Glutamatergic neuron (in vitro differentiated cells): ENCODE data around the gene APBB3. TPM values are rescaled to one million over a fixed set of nuclear protein-coding genes. Genes with fewer than 3 reads are reported as not detected.

ENCODE experiments used
- DNase-seq: peaks from one replicate; pipeline ENCODE4 v3.0.0; 2022
- H3K27ac Mint-ChIP-seq: one replicate; pipeline ENCODE4 v1.8.0; 2020; ENCODE audit warnings: mild to moderate bottlenecking, mixed read lengths, inconsistent platforms; ENCODE audit not compliant: unreplicated experiment
- H3K27me3 Mint-ChIP-seq: one replicate; pipeline ENCODE4 v1.8.0; 2020; ENCODE audit warnings: mild to moderate bottlenecking, moderate library complexity, mixed read lengths, inconsistent platforms; ENCODE audit not compliant: unreplicated experiment
- H3K36me3 Mint-ChIP-seq: one replicate; pipeline ENCODE4 v1.8.0; 2020; ENCODE audit warnings: mild to moderate bottlenecking, mixed read lengths, inconsistent platforms; ENCODE audit not compliant: unreplicated experiment
- H3K4me1 Mint-ChIP-seq: one replicate; pipeline ENCODE4 v1.8.0; 2020; ENCODE audit warnings: mild to moderate bottlenecking, low read depth, mixed read lengths, inconsistent platforms; ENCODE audit not compliant: unreplicated experiment
- H3K4me3 Mint-ChIP-seq: one replicate; pipeline ENCODE4 v1.8.0; 2020; ENCODE audit warnings: mild to moderate bottlenecking, mixed read lengths, inconsistent platforms; ENCODE audit not compliant: unreplicated experiment
- H3K9me3 Mint-ChIP-seq: one replicate; pipeline ENCODE4 v1.8.0; 2020; ENCODE audit warnings: mild to moderate bottlenecking, moderate library complexity, mixed read lengths, inconsistent platforms; ENCODE audit not compliant: unreplicated experiment
- total RNA-seq: library from RNA; stranded (reverse); fragmentation: NEBNext Ultra II Directional; extraction: Animal tissue kit (Norgen Biotek cat#: 25700); gene quantifications from one replicate; pipeline ENCODE4 v1.2.1, GENCODE V29; 2021; ENCODE audit not compliant: unreplicated experiment
- TF ChIP-seq, protein P1 (sequence below): fragments of 200-600 bp; sonication (generic); IDR thresholded peaks from one replicate; pipeline ENCODE4 v1.5.0; 2021; ENCODE audit not compliant: partially characterized antibody, unreplicated experiment

Gene APBB3
- total RNA-seq, 1 donor from 2014 or later, result 103 TPM

GRCh38 chr5:140566665-140567064, 2.3 kb upstream of the APBB3 start:
- peak overlapping the region; percentile 59 for H3K4me3 Mint-ChIP-seq
- no peak for DNase-seq
- peaks cover 18% of the 10 kb centered on the region for H3K27me3 Mint-ChIP-seq
- peaks cover 14% of the 10 kb centered on the region for H3K9me3 Mint-ChIP-seq
- H3K27ac Mint-ChIP-seq, result no peak overlapping the region
- H3K36me3 Mint-ChIP-seq, result no peaks in the 10 kb centered on the region
- TF ChIP-seq, protein P1, sequence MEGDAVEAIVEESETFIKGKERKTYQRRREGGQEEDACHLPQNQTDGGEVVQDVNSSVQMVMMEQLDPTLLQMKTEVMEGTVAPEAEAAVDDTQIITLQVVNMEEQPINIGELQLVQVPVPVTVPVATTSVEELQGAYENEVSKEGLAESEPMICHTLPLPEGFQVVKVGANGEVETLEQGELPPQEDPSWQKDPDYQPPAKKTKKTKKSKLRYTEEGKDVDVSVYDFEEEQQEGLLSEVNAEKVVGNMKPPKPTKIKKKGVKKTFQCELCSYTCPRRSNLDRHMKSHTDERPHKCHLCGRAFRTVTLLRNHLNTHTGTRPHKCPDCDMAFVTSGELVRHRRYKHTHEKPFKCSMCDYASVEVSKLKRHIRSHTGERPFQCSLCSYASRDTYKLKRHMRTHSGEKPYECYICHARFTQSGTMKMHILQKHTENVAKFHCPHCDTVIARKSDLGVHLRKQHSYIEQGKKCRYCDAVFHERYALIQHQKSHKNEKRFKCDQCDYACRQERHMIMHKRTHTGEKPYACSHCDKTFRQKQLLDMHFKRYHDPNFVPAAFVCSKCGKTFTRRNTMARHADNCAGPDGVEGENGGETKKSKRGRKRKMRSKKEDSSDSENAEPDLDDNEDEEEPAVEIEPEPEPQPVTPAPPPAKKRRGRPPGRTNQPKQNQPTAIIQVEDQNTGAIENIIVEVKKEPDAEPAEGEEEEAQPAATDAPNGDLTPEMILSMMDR, result no peak
- peaks cover 7% of the 10 kb centered on the region for H3K4me1 Mint-ChIP-seq

DNA sequence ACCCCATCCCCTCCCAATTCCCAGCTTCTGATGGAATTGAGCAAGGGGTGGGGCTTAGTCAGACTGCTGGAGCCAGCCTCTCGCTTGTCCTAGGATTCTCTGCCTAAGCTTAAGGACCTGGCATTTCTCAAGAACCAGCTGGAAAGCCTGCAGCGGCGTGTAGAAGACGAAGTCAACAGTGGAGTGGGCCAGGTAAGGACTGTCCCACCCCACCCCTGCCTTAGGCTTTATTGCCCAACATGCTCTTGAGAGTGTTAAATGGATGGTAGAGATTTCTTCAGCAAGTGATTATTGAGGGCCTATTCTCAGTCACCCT, 1.3 kb upstream of the APBB3 start:
- no peak for DNase-seq
- Mint-ChIP-seq H3K27me3 (peaks cover 18% of the 10 kb centered on the region), H3K36me3 (no peaks in the 10 kb centered on the region), H3K27ac (no peak overlapping the region), H3K4me3 (peak overlapping the region; percentile 95), H3K9me3 (peaks cover 14% of the 10 kb centered on the region), H3K4me1 (peaks cover 7% of the 10 kb centered on the region)
- TF ChIP-seq, protein P1, result no peak

DNA sequence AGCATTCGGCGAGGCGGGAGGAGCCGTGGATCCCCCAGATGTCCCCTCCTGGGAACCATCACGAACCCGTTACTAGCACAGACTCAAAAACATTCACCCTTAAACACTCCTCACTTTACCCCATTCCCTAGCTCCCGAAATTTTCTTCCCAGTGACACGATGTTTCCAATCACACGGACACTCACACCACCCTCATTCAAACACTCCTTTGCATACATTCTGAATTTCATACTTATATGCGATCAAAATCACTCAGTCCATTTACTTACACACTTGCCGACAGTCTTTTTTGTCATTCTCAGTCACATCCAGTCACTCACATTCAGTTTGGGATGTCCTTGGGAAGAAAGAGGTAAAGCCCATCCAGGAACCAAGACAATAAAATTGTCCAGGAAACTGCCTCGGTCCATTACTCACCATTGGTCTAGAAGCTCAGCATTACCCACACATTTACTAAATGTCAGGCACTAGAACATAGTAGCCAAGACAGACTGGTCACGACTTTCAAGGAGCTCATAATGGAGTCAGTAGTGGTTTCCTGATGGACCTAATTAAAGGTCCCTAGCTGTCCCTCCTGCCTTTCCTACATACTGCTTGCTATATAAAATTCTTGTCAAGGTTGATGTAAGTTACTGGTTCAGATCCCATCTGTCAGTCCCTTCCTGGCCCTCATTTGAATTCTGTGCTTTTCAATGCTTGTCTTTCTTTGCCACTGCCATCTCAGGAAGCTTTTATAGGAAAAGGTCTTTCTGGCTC, 804 bp upstream of the APBB3 start:
- no peak for DNase-seq
- Mint-ChIP-seq H3K36me3 (no peaks in the 10 kb centered on the region), H3K4me1 (peaks cover 5% of the 10 kb centered on the region), H3K27ac (peak overlapping the region; percentile 93), H3K9me3 (peaks cover 14% of the 10 kb centered on the region), H3K27me3 (peaks cover 18% of the 10 kb centered on the region), H3K4me3 (peak overlapping the region; percentile 95)
- TF ChIP-seq, protein P1, result no peak

DNA sequence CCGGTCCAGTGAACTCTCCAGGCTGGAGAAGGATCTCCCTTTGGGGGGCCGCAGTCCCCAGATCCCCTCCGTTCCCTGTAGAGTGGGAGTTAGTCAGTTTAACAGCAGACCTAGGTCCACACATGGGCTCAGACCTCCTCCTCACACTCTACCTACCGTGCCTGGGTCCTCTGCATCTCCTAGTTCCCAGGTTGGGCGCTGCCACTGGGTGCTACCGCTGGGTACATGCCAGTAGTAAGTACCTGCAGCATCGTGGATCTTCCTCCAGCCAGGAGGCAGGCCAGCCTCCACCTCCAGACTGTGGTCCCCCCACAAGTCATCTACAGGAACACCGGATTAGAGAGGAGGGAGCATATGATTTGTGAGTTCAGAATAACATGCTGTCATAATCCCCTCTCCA, 802 bp downstream of the APBB3 start:
- Mint-ChIP-seq H3K9me3 (peaks cover 17% of the 10 kb centered on the region), H3K4me1 (peaks cover 5% of the 10 kb centered on the region), H3K36me3 (no peaks in the 10 kb centered on the region), H3K4me3 (peak overlapping the region; percentile 95), H3K27ac (peak overlapping the region; percentile 93), H3K27me3 (peaks cover 20% of the 10 kb centered on the region)
- DNase-seq, result no peak
- TF ChIP-seq, protein P1, result no peak

DNA sequence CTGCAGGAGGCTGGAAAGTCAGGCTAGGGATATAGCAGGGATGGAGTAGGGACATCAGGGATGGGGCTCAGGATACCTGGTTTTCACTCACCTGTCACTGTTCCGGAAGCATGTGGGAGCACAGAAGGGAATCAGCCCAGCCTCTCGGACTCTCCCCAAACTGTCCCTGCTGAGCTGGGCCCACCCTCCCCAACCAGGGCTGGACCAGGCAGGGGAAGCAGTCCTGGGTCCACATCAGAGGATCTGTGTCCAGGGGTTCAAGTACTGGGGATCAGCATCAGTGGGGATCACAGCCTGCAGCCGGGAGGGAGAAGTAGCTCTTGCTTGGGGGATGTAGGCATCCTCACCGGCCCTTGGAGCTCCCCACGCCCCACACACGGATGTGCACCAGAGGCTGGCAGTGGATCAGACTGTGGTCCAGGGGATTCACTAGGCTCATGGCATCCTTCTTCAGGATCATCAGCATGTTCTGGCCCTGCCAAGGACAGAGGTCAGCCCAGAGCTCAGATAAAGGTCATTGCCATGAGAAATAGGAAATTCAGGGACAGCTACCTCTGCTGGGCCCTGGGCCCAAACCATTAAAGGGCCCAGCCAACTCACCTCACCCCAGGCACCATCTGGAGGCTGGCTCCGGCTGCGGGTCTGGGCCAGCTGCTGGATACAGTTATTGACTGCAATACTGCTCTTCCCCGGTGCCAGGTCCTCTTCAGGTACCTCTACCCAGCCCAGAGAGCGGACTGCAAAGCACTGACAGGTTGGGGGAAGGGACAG, 2.5 kb downstream of the APBB3 start:
- peaks cover 19% of the 10 kb centered on the region for H3K27me3 Mint-ChIP-seq
- H3K4me1 Mint-ChIP-seq, result peaks cover 10% of the 10 kb centered on the region
- H3K4me3 Mint-ChIP-seq, result no peak overlapping the region
- no peak overlapping the region for H3K27ac Mint-ChIP-seq
- peaks cover 19% of the 10 kb centered on the region for H3K9me3 Mint-ChIP-seq
- TF ChIP-seq, protein P1, result no peak
- no peaks in the 10 kb centered on the region for H3K36me3 Mint-ChIP-seq
- no peak for DNase-seq
